ENCODE data around the gene KIF13A. TPM values are rescaled to one million over a fixed set of nuclear protein-coding genes. Genes with fewer than 3 reads are reported as not detected.

KIF13A gene
- total and polyA plus RNA-seq, 12 donors: 17.4 to 91.6 (median 52.3) TPM

GRCh38 chr6:17879184-17879583, 108.3 kb downstream of the KIF13A start:
- WGBS, 4 donors: 64 to 85% (median 74%) methylated on average over 2 of the region's 2 CpGs
- no peak for TF ChIP-seq CTCF (IDR thresholded peaks at IDR 0.05)
- TF ChIP-seq POLR2A (IDR thresholded peaks at IDR 0.05): no peak

GRCh38 chr6:17878734-17879133, 108.7 kb downstream of the KIF13A start:
- Histone ChIP-seq H3K9me3 (replicated peaks in 1 of 3) (no peaks in the 10 kb centered on the region), H3K4me1 (replicated peaks in 1 of 2) (peaks cover 10 to 18% of the 10 kb centered on the region in 2 donors), H3K27me3 (no peaks in the 10 kb centered on the region), H3K27ac (no peak overlapping the region), H3K36me3 (replicated peaks in 1 of 2) (no peaks in the 10 kb centered on the region), H3K4me3 (no peak overlapping the region)
- intact Hi-C loops (cut with DNase I): no loop called here
- TF ChIP-seq POLR2A (IDR thresholded peaks at IDR 0.05): no peak
- TF ChIP-seq CTCF (IDR thresholded peaks at IDR 0.05): no peak
- DNase-seq: no peak
- whole genome bisulfite sequencing, 4 donors: 70 to 85% (median 81%) methylated on average over 1 of the region's 1 CpG

More at GRCh38 chr6:17879184-17879583, 108.3 kb downstream of the KIF13A start:
- no peak for DNase-seq
- no peak overlapping the region for H3K27ac ChIP-seq
- H3K9me3 ChIP-seq (replicated peaks in 1 of 3): no peaks in the 10 kb centered on the region
- no peaks in the 10 kb centered on the region for H3K36me3 ChIP-seq (replicated peaks in 1 of 2)
- no peak overlapping the region for H3K4me3 ChIP-seq
- H3K27me3 ChIP-seq: no peaks in the 10 kb centered on the region
- H3K4me1 ChIP-seq (replicated peaks in 1 of 2): peaks cover 10 to 21% of the 10 kb centered on the region in 2 donors
- intact Hi-C loops (cut with DNase I): no loop called here

GRCh38 chr6:17877895-17878440, 109.5 kb downstream of the KIF13A start:
- H3K27ac ChIP-seq: no peak overlapping the region
- DNase-seq: no peak
- no peaks in the 10 kb centered on the region for H3K36me3 ChIP-seq (replicated peaks in 1 of 2)
- no peaks in the 10 kb centered on the region for H3K27me3 ChIP-seq
- H3K4me1 ChIP-seq (replicated peaks in 1 of 2): peaks cover 10 to 13% of the 10 kb centered on the region in 2 donors
- intact Hi-C loops (cut with DNase I): no loop called here
- H3K9me3 ChIP-seq (replicated peaks in 1 of 3): no peaks in the 10 kb centered on the region
- no peak for TF ChIP-seq CTCF (IDR thresholded peaks at IDR 0.05)
- no peak for TF ChIP-seq POLR2A (IDR thresholded peaks at IDR 0.05)
- WGBS, 4 donors: 90 to 98% (median 95%) methylated on average over 3 of the region's 3 CpGs
- H3K4me3 ChIP-seq: no peak overlapping the region

GRCh38 chr6:17877196-17877894, 110.1 kb downstream of the KIF13A start:
- intact Hi-C loops (cut with DNase I): no loop called here
- H3K9me3 ChIP-seq (replicated peaks in 1 of 3): no peaks in the 10 kb centered on the region
- H3K4me1 ChIP-seq (replicated peaks in 1 of 2): peaks cover 10 to 13% of the 10 kb centered on the region in 2 donors
- DNase-seq: no peak
- H3K4me3 ChIP-seq: no peak overlapping the region
- H3K27ac ChIP-seq: no peak overlapping the region
- no peaks in the 10 kb centered on the region for H3K27me3 ChIP-seq
- 72 to 87% (median 81%) methylated on average over 6 of the region's 6 CpGs for WGBS, 4 donors
- H3K36me3 ChIP-seq (replicated peaks in 1 of 2): no peaks in the 10 kb centered on the region
- TF ChIP-seq CTCF (IDR thresholded peaks at IDR 0.05) (no peak), POLR2A (IDR thresholded peaks at IDR 0.05) (no peak)
